ENCODE data around the gene VPS72. TPM values are rescaled to one million over a fixed set of nuclear protein-coding genes. Genes with fewer than 3 reads are reported as not detected.
A peak's percentile ranks its signal among the peaks of the same experiment; 100 is the strongest.
"Not testable (repeated sequence)": the region's sequence is repeated elsewhere in the genome, so short reads cannot be mapped to it uniquely, and the experiment has no call there.

VPS72 gene
- total RNA-seq, 1 experiment from 2014 or later: 103 TPM

GRCh38 chr1:151192047-151192446, 2.0 kb upstream of the VPS72 start:
- H3K27me3 Mint-ChIP-seq (ENCODE audit: low read depth): no peaks in the 10 kb centered on the region; the same call in 1 of the 2 replicates
- no peak overlapping the region for H3K27ac Mint-ChIP-seq
- no peaks in the 10 kb centered on the region for H3K9me3 Mint-ChIP-seq
- TF ChIP-seq ZNF416 (CRISPR knock-in tag; IDR thresholded peaks at IDR 0.05): no peak
- peak; percentile 66 for TF ChIP-seq GABPB1 (CRISPR knock-in tag; IDR thresholded peaks at IDR 0.05)
- no peak for DNase-seq (ENCODE audit: low spot score)
- no peak for ATAC-seq
- ChIA-PET POLR2A (no interaction called here), CTCF (no interaction called here)
- H3K4me1 Mint-ChIP-seq: peaks cover 12% of the 10 kb centered on the region
- H3K36me3 Mint-ChIP-seq: no peaks in the 10 kb centered on the region; the same call in 1 of the 2 replicates
- H3K4me3 Mint-ChIP-seq: no peak overlapping the region

GRCh38 chr1:151188667-151189066, 1.3 kb downstream of the VPS72 start:
- H3K4me1 Mint-ChIP-seq: not testable (repeated sequence)
- CTCF ChIA-PET: interaction anchor here (3.1 kb wide), 1 partner anchor 89 kb away, joined by 24 read pairs; no protein-coding TSS in a partner anchor
- H3K27ac Mint-ChIP-seq: peak overlapping the region; percentile 70

GRCh38 chr1:151187205-151187604, 2.8 kb downstream of the VPS72 start:
- ATAC-seq: no peak
- ChIA-PET CTCF (no interaction called here), POLR2A (no interaction called here)
- H3K9me3 Mint-ChIP-seq: no peaks in the 10 kb centered on the region
- DNase-seq (ENCODE audit: low spot score): no peak
- H3K27me3 Mint-ChIP-seq (ENCODE audit: low read depth): no peaks in the 10 kb centered on the region
- no peak for TF ChIP-seq NFYB (CRISPR knock-in tag; conservative IDR thresholded peaks at IDR 0.05; ENCODE audit: low read depth)
- TF ChIP-seq, protein P1, sequence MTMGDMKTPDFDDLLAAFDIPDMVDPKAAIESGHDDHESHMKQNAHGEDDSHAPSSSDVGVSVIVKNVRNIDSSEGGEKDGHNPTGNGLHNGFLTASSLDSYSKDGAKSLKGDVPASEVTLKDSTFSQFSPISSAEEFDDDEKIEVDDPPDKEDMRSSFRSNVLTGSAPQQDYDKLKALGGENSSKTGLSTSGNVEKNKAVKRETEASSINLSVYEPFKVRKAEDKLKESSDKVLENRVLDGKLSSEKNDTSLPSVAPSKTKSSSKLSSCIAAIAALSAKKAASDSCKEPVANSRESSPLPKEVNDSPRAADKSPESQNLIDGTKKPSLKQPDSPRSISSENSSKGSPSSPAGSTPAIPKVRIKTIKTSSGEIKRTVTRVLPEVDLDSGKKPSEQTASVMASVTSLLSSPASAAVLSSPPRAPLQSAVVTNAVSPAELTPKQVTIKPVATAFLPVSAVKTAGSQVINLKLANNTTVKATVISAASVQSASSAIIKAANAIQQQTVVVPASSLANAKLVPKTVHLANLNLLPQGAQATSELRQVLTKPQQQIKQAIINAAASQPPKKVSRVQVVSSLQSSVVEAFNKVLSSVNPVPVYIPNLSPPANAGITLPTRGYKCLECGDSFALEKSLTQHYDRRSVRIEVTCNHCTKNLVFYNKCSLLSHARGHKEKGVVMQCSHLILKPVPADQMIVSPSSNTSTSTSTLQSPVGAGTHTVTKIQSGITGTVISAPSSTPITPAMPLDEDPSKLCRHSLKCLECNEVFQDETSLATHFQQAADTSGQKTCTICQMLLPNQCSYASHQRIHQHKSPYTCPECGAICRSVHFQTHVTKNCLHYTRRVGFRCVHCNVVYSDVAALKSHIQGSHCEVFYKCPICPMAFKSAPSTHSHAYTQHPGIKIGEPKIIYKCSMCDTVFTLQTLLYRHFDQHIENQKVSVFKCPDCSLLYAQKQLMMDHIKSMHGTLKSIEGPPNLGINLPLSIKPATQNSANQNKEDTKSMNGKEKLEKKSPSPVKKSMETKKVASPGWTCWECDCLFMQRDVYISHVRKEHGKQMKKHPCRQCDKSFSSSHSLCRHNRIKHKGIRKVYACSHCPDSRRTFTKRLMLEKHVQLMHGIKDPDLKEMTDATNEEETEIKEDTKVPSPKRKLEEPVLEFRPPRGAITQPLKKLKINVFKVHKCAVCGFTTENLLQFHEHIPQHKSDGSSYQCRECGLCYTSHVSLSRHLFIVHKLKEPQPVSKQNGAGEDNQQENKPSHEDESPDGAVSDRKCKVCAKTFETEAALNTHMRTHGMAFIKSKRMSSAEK (CRISPR knock-in tag; IDR thresholded peaks at IDR 0.05; ENCODE audit: borderline replicate concordance): no peak
- no peak for TF ChIP-seq NR2C2 (CRISPR knock-in tag; IDR thresholded peaks at IDR 0.05)
- TF ChIP-seq, protein P2, sequence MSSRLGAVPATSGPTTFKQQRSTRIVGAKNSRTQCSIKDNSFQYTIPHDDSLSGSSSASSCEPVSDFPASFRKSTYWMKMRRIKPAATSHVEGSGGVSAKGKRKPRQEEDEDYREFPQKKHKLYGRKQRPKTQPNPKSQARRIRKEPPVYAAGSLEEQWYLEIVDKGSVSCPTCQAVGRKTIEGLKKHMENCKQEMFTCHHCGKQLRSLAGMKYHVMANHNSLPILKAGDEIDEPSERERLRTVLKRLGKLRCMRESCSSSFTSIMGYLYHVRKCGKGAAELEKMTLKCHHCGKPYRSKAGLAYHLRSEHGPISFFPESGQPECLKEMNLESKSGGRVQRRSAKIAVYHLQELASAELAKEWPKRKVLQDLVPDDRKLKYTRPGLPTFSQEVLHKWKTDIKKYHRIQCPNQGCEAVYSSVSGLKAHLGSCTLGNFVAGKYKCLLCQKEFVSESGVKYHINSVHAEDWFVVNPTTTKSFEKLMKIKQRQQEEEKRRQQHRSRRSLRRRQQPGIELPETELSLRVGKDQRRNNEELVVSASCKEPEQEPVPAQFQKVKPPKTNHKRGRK (CRISPR knock-in tag; IDR thresholded peaks at IDR 0.05; ENCODE audit: borderline replicate concordance): no peak
- no peak for TF ChIP-seq AFF4 (CRISPR knock-in tag; IDR thresholded peaks at IDR 0.05; ENCODE audit: borderline replicate concordance)
- no peak for TF ChIP-seq ERG (CRISPR knock-in tag; IDR thresholded peaks at IDR 0.05)
- H3K4me3 Mint-ChIP-seq: no peak overlapping the region
- H3K27ac Mint-ChIP-seq: no peak overlapping the region
- peaks cover 34% of the 10 kb centered on the region for H3K36me3 Mint-ChIP-seq
- H3K4me1 Mint-ChIP-seq: peaks cover 9% of the 10 kb centered on the region

More at GRCh38 chr1:151188667-151189066, 1.3 kb downstream of the VPS72 start:
- TF ChIP-seq, protein P3, sequence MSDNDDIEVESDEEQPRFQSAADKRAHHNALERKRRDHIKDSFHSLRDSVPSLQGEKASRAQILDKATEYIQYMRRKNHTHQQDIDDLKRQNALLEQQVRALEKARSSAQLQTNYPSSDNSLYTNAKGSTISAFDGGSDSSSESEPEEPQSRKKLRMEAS (CRISPR knock-in tag; IDR thresholded peaks at IDR 0.05): peak; percentile 28; the same call in 1 of the 2 replicates
- TF ChIP-seq USF1 (CRISPR knock-in tag; IDR thresholded peaks at IDR 0.05): 0 out of 2 replicates have a peak, but pooled peaks have one; percentile 17
- DNase-seq (ENCODE audit: low spot score); H3K9me3 Mint-ChIP-seq; ATAC-seq; POLR2A ChIA-PET; H3K27me3 Mint-ChIP-seq (ENCODE audit: low read depth): not testable (repeated sequence)
- H3K36me3 Mint-ChIP-seq: peaks cover 22% of the 10 kb centered on the region
- peak overlapping the region; percentile 99 for H3K4me3 Mint-ChIP-seq
